Parathyroid adenoma (tissue), 2 donors: ENCODE results near the gene CX3CL1.

Experiments
- H2AFZ ChIP-seq: fragments of 300-600 bp; sonication (generic); one replicate; pipeline ENCODE4 v1.7.0; 2017; ENCODE audit warnings: antibody characterized with exemption, mild to moderate bottlenecking
- H3K27ac ChIP-seq: fragments of 300-600 bp; sonication (generic); one replicate; pipeline ENCODE4 v1.7.0; 2017
- H3K27me3 ChIP-seq: fragments of 300-600 bp; sonication (generic); one replicate; pipeline ENCODE4 v1.7.0; 2017; ENCODE audit warnings: low read length; ENCODE audit not compliant: control insufficient read depth, insufficient read depth
- H3K36me3 ChIP-seq: fragments of 300-600 bp; sonication (generic); one replicate; pipeline ENCODE4 v1.7.0; 2017; ENCODE audit warnings: low read length; ENCODE audit not compliant: control insufficient read depth, insufficient read depth
- H3K4me1 ChIP-seq: fragments of 300-600 bp; sonication (generic); one replicate; pipeline ENCODE4 v1.7.0; 2017; ENCODE audit warnings: control low read depth
- H3K4me2 ChIP-seq: fragments of 300-600 bp; sonication (generic); one replicate; pipeline ENCODE4 v1.7.0; 2017; ENCODE audit warnings: low read length
- H3K4me3 ChIP-seq: fragments of 300-600 bp; sonication (generic); one replicate; pipeline ENCODE4 v1.7.0; 2017; ENCODE audit warnings: low read depth, low read length
- H3K79me2 ChIP-seq: fragments of 300-600 bp; sonication (generic); one replicate; pipeline ENCODE4 v1.7.0; 2017; ENCODE audit warnings: control low read depth
- H3K9ac ChIP-seq: fragments of 300-600 bp; sonication (generic); one replicate; pipeline ENCODE4 v1.7.0; 2017; ENCODE audit warnings: mild to moderate bottlenecking
- H3K9me3 ChIP-seq: fragments of 300-600 bp; sonication (generic); one replicate; pipeline ENCODE4 v1.7.0; 2017; ENCODE audit warnings: low read length; ENCODE audit not compliant: control insufficient read depth
- TF ChIP-seq, protein P1 (sequence below): fragments of 300-600 bp; sonication (generic); IDR thresholded peaks from one replicate; pipeline ENCODE4 v1.7.0; 2017; ENCODE audit warnings: antibody characterized with exemption, mild to moderate bottlenecking
- donor health status: primary hyperparathyroidism.

Gene CX3CL1

GRCh38 chr16:57385083-57385482 lies 12.8 kb downstream of the CX3CL1 start:
- H3K27ac ChIP-seq, result no peak overlapping the region
- no peak overlapping the region for H3K4me2 ChIP-seq
- no peaks in the 10 kb centered on the region for H3K27me3 ChIP-seq
- TF ChIP-seq, protein P1, sequence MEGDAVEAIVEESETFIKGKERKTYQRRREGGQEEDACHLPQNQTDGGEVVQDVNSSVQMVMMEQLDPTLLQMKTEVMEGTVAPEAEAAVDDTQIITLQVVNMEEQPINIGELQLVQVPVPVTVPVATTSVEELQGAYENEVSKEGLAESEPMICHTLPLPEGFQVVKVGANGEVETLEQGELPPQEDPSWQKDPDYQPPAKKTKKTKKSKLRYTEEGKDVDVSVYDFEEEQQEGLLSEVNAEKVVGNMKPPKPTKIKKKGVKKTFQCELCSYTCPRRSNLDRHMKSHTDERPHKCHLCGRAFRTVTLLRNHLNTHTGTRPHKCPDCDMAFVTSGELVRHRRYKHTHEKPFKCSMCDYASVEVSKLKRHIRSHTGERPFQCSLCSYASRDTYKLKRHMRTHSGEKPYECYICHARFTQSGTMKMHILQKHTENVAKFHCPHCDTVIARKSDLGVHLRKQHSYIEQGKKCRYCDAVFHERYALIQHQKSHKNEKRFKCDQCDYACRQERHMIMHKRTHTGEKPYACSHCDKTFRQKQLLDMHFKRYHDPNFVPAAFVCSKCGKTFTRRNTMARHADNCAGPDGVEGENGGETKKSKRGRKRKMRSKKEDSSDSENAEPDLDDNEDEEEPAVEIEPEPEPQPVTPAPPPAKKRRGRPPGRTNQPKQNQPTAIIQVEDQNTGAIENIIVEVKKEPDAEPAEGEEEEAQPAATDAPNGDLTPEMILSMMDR, result no peak
- no peaks in the 10 kb centered on the region for H3K9me3 ChIP-seq
- H3K36me3 ChIP-seq, result no peaks in the 10 kb centered on the region
- H3K79me2 ChIP-seq, result no peaks in the 10 kb centered on the region
- H3K9ac ChIP-seq, result no peak overlapping the region
- H3K4me1 ChIP-seq, result no peaks in the 10 kb centered on the region
- H3K4me3 ChIP-seq, result no peak overlapping the region
- no peak overlapping the region for H2AFZ ChIP-seq

DNA sequence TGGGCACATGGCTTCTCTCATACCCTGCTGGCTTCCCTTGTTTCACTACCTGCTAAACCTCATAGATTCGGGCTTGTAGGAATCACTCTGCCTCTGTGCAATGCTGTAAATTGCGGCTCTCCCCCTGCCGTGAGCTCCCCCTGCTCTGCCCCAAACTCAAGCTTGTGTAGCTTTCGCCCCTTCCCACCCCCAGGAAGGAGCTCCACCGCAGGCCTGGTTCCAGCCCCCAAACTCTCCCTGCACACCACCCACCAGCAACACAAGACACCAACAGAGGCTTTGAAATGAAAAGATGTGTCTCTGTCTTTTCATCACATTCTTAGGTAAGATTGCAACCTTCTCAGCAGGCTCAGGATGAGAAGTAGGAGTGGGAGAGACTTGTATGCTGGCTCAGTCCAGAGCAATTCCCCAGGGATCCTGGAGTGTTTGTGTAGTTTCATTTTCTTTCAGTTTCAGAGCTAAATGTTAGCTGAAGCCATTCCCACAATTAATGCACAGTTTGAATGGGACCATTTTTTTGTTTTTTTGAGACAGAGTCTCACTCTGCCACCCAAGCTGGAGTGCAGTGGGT lies 14.2 kb downstream of the CX3CL1 start:
- TF ChIP-seq, protein P1, result no peak
- H3K27me3 ChIP-seq, result no peaks in the 10 kb centered on the region
- H3K36me3 ChIP-seq, result no peaks in the 10 kb centered on the region
- no peak overlapping the region for H3K4me2 ChIP-seq
- no peak overlapping the region for H3K4me3 ChIP-seq
- H3K9ac ChIP-seq, result no peak overlapping the region
- H3K79me2 ChIP-seq, result no peaks in the 10 kb centered on the region
- H3K4me1 ChIP-seq, result no peaks in the 10 kb centered on the region
- H3K9me3 ChIP-seq, result no peaks in the 10 kb centered on the region
- H2AFZ ChIP-seq, result no peak overlapping the region
- H3K27ac ChIP-seq, result no peak overlapping the region

GRCh38 chr16:57387598-57388354 lies 15.5 kb downstream of the CX3CL1 start:
- no peaks in the 10 kb centered on the region for H3K27me3 ChIP-seq
- TF ChIP-seq, protein P1, result no peak
- H3K4me3 ChIP-seq, result no peak overlapping the region
- H2AFZ ChIP-seq, result no peak overlapping the region
- no peaks in the 10 kb centered on the region for H3K79me2 ChIP-seq
- no peak overlapping the region for H3K9ac ChIP-seq
- no peak overlapping the region for H3K27ac ChIP-seq
- H3K4me2 ChIP-seq, result no peak overlapping the region
- no peaks in the 10 kb centered on the region for H3K36me3 ChIP-seq
- peaks cover 3% of the 10 kb centered on the region for H3K4me1 ChIP-seq
- H3K9me3 ChIP-seq, result no peaks in the 10 kb centered on the region

- Histone ChIP-seq H3K9me3 (no peaks in the 10 kb centered on the region), H2AFZ (no peak overlapping the region), H3K4me2 (no peak overlapping the region), H3K4me1 (peaks cover 6% of the 10 kb centered on the region), H3K9ac (no peak overlapping the region), H3K27me3 (no peaks in the 10 kb centered on the region), H3K79me2 (no peaks in the 10 kb centered on the region), H3K36me3 (no peaks in the 10 kb centered on the region), H3K27ac (no peak overlapping the region), H3K4me3 (no peak overlapping the region)
- TF ChIP-seq, protein P1, result no peak
Measured at GRCh38 chr16:57388359-57389086, 16.2 kb downstream of the CX3CL1 start.
